ENCODE measurements around the gene HMGN5.

The HMGN5 gene

GRCh38 chrX:81114757-81115156, 87.0 kb downstream of the HMGN5 start:
- DNase-seq: no peak

GRCh38 chrX:81110286-81110685, 91.4 kb downstream of the HMGN5 start:
- no peak for DNase-seq

- DNase-seq: no peak
Measured at GRCh38 chrX:81082649-81083048, 119.1 kb downstream of the HMGN5 start.
